CD14-positive monocyte (primary cell): ENCODE data around the gene ZNF827. TPM values are rescaled to one million over a fixed set of nuclear protein-coding genes. Genes with fewer than 3 reads are reported as not detected.

Experiments used
- DNase-seq, 3 donors: peaks; one replicate each; pipeline ENCODE4 v3.0.0-alpha.2; 2011 to 2022
- H2AFZ ChIP-seq: 2 replicates; pipeline ENCODE4 v1.6.0; 2012; ENCODE audit warnings: mild to moderate bottlenecking, low read depth, low read length, inconsistent platforms; ENCODE audit not compliant: insufficient read depth, poor library complexity, severe bottlenecking
- H3K27ac ChIP-seq, 2 donors: 1 replicate in 1 of 2; 2 replicates in 1 of 2; pipeline ENCODE4 v1.5.1; 2012 to 2013; ENCODE audit warnings: low read length in 2 of 2, control low read depth in 1 of 2, inconsistent platforms in 1 of 2, low read depth in 1 of 2, mild to moderate bottlenecking in 1 of 2
- H3K27me3 ChIP-seq, 2 donors: one replicate each; pipeline versions ENCODE4 v1.6.0 to v1.6.1; 2011 to 2013; ENCODE audit warnings: low read length in 2 of 2; ENCODE audit not compliant: control insufficient read depth in 2 of 2, insufficient read depth in 2 of 2
- H3K36me3 ChIP-seq, 2 donors: replicated peaks in 1 of 2; 1 replicate in 1 of 2; 2 replicates in 1 of 2; pipeline versions ENCODE4 v1.5.1 to v1.6.1; 2012 to 2013; ENCODE audit warnings: low read length in 2 of 2, control low read depth in 1 of 2, inconsistent platforms in 1 of 2, mild to moderate bottlenecking in 1 of 2; ENCODE audit not compliant: insufficient read depth in 2 of 2, control insufficient read depth in 1 of 2
- H3K4me1 ChIP-seq, 2 donors: 1 replicate in 1 of 2; 2 replicates in 1 of 2; pipeline versions ENCODE4 v1.5.1 to v1.6.1; 2012 to 2013; ENCODE audit warnings: low read length in 2 of 2, control low read depth in 1 of 2, inconsistent platforms in 1 of 2, mild to moderate bottlenecking in 1 of 2, moderate library complexity in 1 of 2; ENCODE audit not compliant: insufficient read depth in 2 of 2, control insufficient read depth in 1 of 2
- H3K4me2 ChIP-seq: replicated peaks from 2 replicates; pipeline ENCODE3; 2012; ENCODE audit warnings: low read length, moderate library complexity, mild to moderate bottlenecking; ENCODE audit not compliant: poor library complexity, severe bottlenecking; ENCODE audit errors: extremely low read depth
- H3K4me3 ChIP-seq, 3 experiments: fragments of 200-600 bp in 1 of 3; sonication (generic) in 1 of 3; replicated peaks in 1 of 3; 1 replicate in 2 of 3; 2 replicates in 1 of 3; pipeline ENCODE4 v1.5.1; 2011 to 2013; ENCODE audit warnings: low read length in 3 of 3, mild to moderate bottlenecking in 3 of 3, control low read depth in 2 of 3, low read depth in 2 of 3, inconsistent platforms in 1 of 3, moderate library complexity in 1 of 3
- H3K79me2 ChIP-seq: 2 replicates; pipeline ENCODE4 v1.6.0; 2012; ENCODE audit warnings: mild to moderate bottlenecking, control low read depth, inconsistent platforms, low read length, moderate library complexity; ENCODE audit not compliant: insufficient read depth
- H3K9ac ChIP-seq: 2 replicates; pipeline ENCODE4 v1.6.0; 2017; ENCODE audit warnings: low read length, mild to moderate bottlenecking; ENCODE audit not compliant: insufficient read depth, poor library complexity, severe bottlenecking
- H3K9me3 ChIP-seq, 2 donors: replicated peaks in 1 of 2; 1 replicate in 1 of 2; 2 replicates in 1 of 2; pipeline versions ENCODE4 v1.5.1 to v1.6.1; 2012 to 2013; ENCODE audit warnings: low read length in 2 of 2, control low read depth in 1 of 2; ENCODE audit not compliant: control insufficient read depth in 1 of 2, insufficient read depth in 1 of 2
- H4K20me1 ChIP-seq: 2 replicates; pipeline ENCODE4 v1.6.0; 2012; ENCODE audit warnings: mild to moderate bottlenecking, low read length, control low read depth, moderate library complexity; ENCODE audit not compliant: insufficient read depth
- H3K27ac Mint-ChIP-seq, 7 donors: one replicate each; pipeline ENCODE4 v1.8.0; 2020; ENCODE audit warnings: mild to moderate bottlenecking in 7 of 7, mixed read lengths in 7 of 7, moderate library complexity in 6 of 7, inconsistent platforms in 2 of 7
- H3K27me3 Mint-ChIP-seq, 3 donors: one replicate each; pipeline ENCODE4 v1.8.0; 2021 to 2022; ENCODE audit warnings: low read depth in 3 of 3, mild to moderate bottlenecking in 3 of 3, mixed read lengths in 3 of 3, moderate library complexity in 3 of 3, inconsistent platforms in 1 of 3
- H3K36me3 Mint-ChIP-seq, 2 donors: one replicate each; pipeline ENCODE4 v1.8.0; 2020; ENCODE audit warnings: mixed read lengths in 2 of 2, inconsistent platforms in 1 of 2, mild to moderate bottlenecking in 1 of 2
- H3K4me1 Mint-ChIP-seq: one replicate; pipeline ENCODE4 v1.8.0; 2020; ENCODE audit warnings: mild to moderate bottlenecking, mixed read lengths
- H3K4me3 Mint-ChIP-seq, 2 donors: one replicate each; pipeline ENCODE4 v1.8.0; 2020; ENCODE audit warnings: mild to moderate bottlenecking in 2 of 2, mixed read lengths in 2 of 2, moderate library complexity in 1 of 2
- H3K9me3 Mint-ChIP-seq, 7 donors: one replicate each; pipeline ENCODE4 v1.8.0; 2020 to 2022; ENCODE audit warnings: mixed read lengths in 7 of 7, mild to moderate bottlenecking in 6 of 7, moderate library complexity in 6 of 7, inconsistent platforms in 2 of 7
- WGBS: methylation state at CpG from one replicate; pipeline ENCODE4 v1.1.5; 2013; ENCODE audit warnings: missing lambda C conversion rate; ENCODE audit not compliant: insufficient coverage; 5-methylcytosine and 5-hydroxymethylcytosine counted together
- intact Hi-C, 2 donors: fragments of 100-400 bp; cut with micrococcal nuclease; formaldehyde crosslinking; loops; one replicate each; pipeline versions ENCODE4 v1.15.0 to v1.15.1; 2023
- polyA plus RNA-seq, 3 donors: library from polyadenylated mRNA; depleted of rRNA in 1 of 3; unstranded in 2 of 3; stranded (reverse) in 1 of 3; fragments of 300-500 nt in 2 of 3; fragments of >200 nt in 1 of 3; fragmentation: Illumina TruSeq in 2 of 3; gene quantifications; 1 replicate in 2 of 3; 2 replicates in 1 of 3; pipeline ENCODE4 v1.2.3, GENCODE V29; 2012 to 2021
- TF ChIP-seq, protein P1 (sequence below): fragments of 200-600 bp; IDR thresholded peaks from one replicate; pipeline ENCODE4 v1.8.0; 2022; ENCODE audit warnings: antibody characterized with exemption, mild to moderate bottlenecking

The ZNF827 gene
- polyA plus RNA-seq, 3 donors = 0.04 TPM; not detected in 2

GRCh38 chr4:145773581-145774234, 164.9 kb downstream of the ZNF827 start:
- Histone ChIP-seq H3K36me3 (no peaks in the 10 kb centered on the region), H2AFZ (peak overlapping the region; percentile 6), H3K27ac (no peak overlapping the region), H3K9me3 (no peaks in the 10 kb centered on the region), H3K4me2 (no peak overlapping the region), H3K4me3 (no peak overlapping the region), H3K4me1 (peaks cover 20 to 25% of the 10 kb centered on the region in 2 donors), H4K20me1 (no peaks in the 10 kb centered on the region), H3K27me3 (no peaks in the 10 kb centered on the region), H3K79me2 (no peaks in the 10 kb centered on the region), H3K9ac (no peak overlapping the region)
- Mint-ChIP-seq H3K9me3 (peaks cover 0 to 2% (median 0%) of the 10 kb centered on the region in 7 donors), H3K36me3 (no peaks in the 10 kb centered on the region), H3K4me3 (no peak overlapping the region), H3K27me3 (peaks cover 0 to 2% (median 0%) of the 10 kb centered on the region in 3 donors), H3K4me1 (peaks cover 22% of the 10 kb centered on the region), H3K27ac (peak overlapping the region in 1 of 7 donors; percentile 42)
- TF ChIP-seq, protein P1, sequence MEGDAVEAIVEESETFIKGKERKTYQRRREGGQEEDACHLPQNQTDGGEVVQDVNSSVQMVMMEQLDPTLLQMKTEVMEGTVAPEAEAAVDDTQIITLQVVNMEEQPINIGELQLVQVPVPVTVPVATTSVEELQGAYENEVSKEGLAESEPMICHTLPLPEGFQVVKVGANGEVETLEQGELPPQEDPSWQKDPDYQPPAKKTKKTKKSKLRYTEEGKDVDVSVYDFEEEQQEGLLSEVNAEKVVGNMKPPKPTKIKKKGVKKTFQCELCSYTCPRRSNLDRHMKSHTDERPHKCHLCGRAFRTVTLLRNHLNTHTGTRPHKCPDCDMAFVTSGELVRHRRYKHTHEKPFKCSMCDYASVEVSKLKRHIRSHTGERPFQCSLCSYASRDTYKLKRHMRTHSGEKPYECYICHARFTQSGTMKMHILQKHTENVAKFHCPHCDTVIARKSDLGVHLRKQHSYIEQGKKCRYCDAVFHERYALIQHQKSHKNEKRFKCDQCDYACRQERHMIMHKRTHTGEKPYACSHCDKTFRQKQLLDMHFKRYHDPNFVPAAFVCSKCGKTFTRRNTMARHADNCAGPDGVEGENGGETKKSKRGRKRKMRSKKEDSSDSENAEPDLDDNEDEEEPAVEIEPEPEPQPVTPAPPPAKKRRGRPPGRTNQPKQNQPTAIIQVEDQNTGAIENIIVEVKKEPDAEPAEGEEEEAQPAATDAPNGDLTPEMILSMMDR = no peak
- 95% methylated on average over 6 of the region's 6 CpGs for WGBS
- DNase-seq = no peak
- intact Hi-C loops = no loop called here

- Mint-ChIP-seq H3K4me3 (no peak overlapping the region), H3K36me3 (no peaks in the 10 kb centered on the region)
Measured at GRCh38 chr4:145772347-145772746, 166.3 kb downstream of the ZNF827 start.

More at GRCh38 chr4:145772347-145772746, 166.3 kb downstream of the ZNF827 start:
- no peaks in the 10 kb centered on the region for H4K20me1 ChIP-seq
- TF ChIP-seq, protein P1 = no peak
- intact Hi-C loops = no loop called here
- no peak overlapping the region for H3K27ac Mint-ChIP-seq
- H3K27me3 ChIP-seq = no peaks in the 10 kb centered on the region
- H3K27ac ChIP-seq = no peak overlapping the region
- DNase-seq = no peak
- H3K4me3 ChIP-seq = no peak overlapping the region
- H3K4me2 ChIP-seq = no peak overlapping the region
- peaks cover under 1 to 5% (median 3%) of the 10 kb centered on the region in 7 donors for H3K9me3 Mint-ChIP-seq
- H3K27me3 Mint-ChIP-seq = peaks cover 0 to 3% (median 3%) of the 10 kb centered on the region in 3 donors
- no peaks in the 10 kb centered on the region for H3K79me2 ChIP-seq
- peaks cover 0 to 3% of the 10 kb centered on the region in 2 donors for H3K9me3 ChIP-seq
- peak overlapping the region; percentile 23 for H2AFZ ChIP-seq
- WGBS = no CpG with 5 or more reads among the region's 2 CpGs
- H3K9ac ChIP-seq = no peak overlapping the region
- H3K4me1 Mint-ChIP-seq = peaks cover 22% of the 10 kb centered on the region
- H3K4me1 ChIP-seq = peaks cover 20 to 25% of the 10 kb centered on the region in 2 donors
- no peaks in the 10 kb centered on the region for H3K36me3 ChIP-seq
